Measurements from ENCODE around the gene ELOVL3.

Gene ELOVL3

GRCh38 chr10:102230861-102231356, 4.8 kb downstream of the ELOVL3 start:
- no peaks in the 10 kb centered on the region for H3K9me3 ChIP-seq
- intact Hi-C loops (cut with DNase I; ENCODE audit: low total_unique reads): no loop called here
- no peaks in the 10 kb centered on the region for H3K36me3 ChIP-seq
- TF ChIP-seq CTCF (IDR thresholded peaks at IDR 0.05): no peak
- no peak for DNase-seq
- H3K4me1 ChIP-seq: peaks cover 0 to 31% (median 30%) of the 10 kb centered on the region in 4 donors
- no peak overlapping the region for H3K27ac ChIP-seq
- peak overlapping the region; percentile 30 to 48 for H3K4me3 ChIP-seq
- H3K27me3 ChIP-seq: peaks cover 3 to 70% of the 10 kb centered on the region in 2 donors

- Histone ChIP-seq H3K27ac (no peak overlapping the region), H3K9me3 (no peaks in the 10 kb centered on the region), H3K4me3 (peak overlapping the region; percentile 30 to 48), H3K4me1 (peaks cover 0 to 24% (median 23%) of the 10 kb centered on the region in 4 donors), H3K36me3 (no peaks in the 10 kb centered on the region), H3K27me3 (peaks cover 3 to 73% of the 10 kb centered on the region in 2 donors)
- intact Hi-C loops (cut with DNase I; ENCODE audit: low total_unique reads): no loop called here
- DNase-seq: no peak
- peak; percentile 35 to 36 for TF ChIP-seq CTCF (IDR thresholded peaks at IDR 0.05)
Observed at GRCh38 chr10:102231357-102232318, 5.5 kb downstream of the ELOVL3 start.

- peaks cover 0 to 22% (median 20%) of the 10 kb centered on the region in 4 donors for H3K4me1 ChIP-seq
- no peak for DNase-seq
- intact Hi-C loops (cut with DNase I; ENCODE audit: low total_unique reads): no loop called here
Observed at GRCh38 chr10:102233997-102234396, 7.9 kb downstream of the ELOVL3 start.

GRCh38 chr10:102234888-102235597, 8.9 kb downstream of the ELOVL3 start:
- H3K27me3 ChIP-seq: peaks cover 3 to 54% of the 10 kb centered on the region in 2 donors
- no peaks in the 10 kb centered on the region for H3K9me3 ChIP-seq

More at GRCh38 chr10:102233997-102234396, 7.9 kb downstream of the ELOVL3 start:
- TF ChIP-seq CTCF (IDR thresholded peaks at IDR 0.05): no peak
- peaks cover 3 to 60% of the 10 kb centered on the region in 2 donors for H3K27me3 ChIP-seq
- no peaks in the 10 kb centered on the region for H3K9me3 ChIP-seq
- H3K36me3 ChIP-seq: no peaks in the 10 kb centered on the region
- no peak overlapping the region for H3K4me3 ChIP-seq
- H3K27ac ChIP-seq: no peak overlapping the region

More at GRCh38 chr10:102234888-102235597, 8.9 kb downstream of the ELOVL3 start:
- H3K4me1 ChIP-seq: peaks cover 0 to 19% (median 18%) of the 10 kb centered on the region in 4 donors
- DNase-seq: no peak
- H3K36me3 ChIP-seq: no peaks in the 10 kb centered on the region
- H3K27ac ChIP-seq: no peak overlapping the region
- intact Hi-C loops (cut with DNase I; ENCODE audit: low total_unique reads): no loop called here
- no peak for TF ChIP-seq CTCF (IDR thresholded peaks at IDR 0.05)
- H3K4me3 ChIP-seq: no peak overlapping the region

Measured in tibial artery (tissue), 4 donors.